Body of pancreas (tissue), 4 donors: ENCODE results near the gene TLL2. TPM values are rescaled to one million over a fixed set of nuclear protein-coding genes. Genes with fewer than 3 reads are reported as not detected.

ENCODE experiments used
- ATAC-seq: fragments of 150-250 bp; one replicate; pipeline ENCODE4 v1.9.1; 2016
- DNase-seq, 4 donors: peaks; one replicate each; pipeline ENCODE4 v3.0.0-alpha.2; 2019
- H3K27ac ChIP-seq, 4 donors: fragments of 200-600 bp; sonication (generic); 1 replicate in 3 of 4; 2 replicates in 1 of 4; pipeline versions ENCODE4 v1.5.1 to v1.6.1; 2016 to 2019; ENCODE audit warnings: mild to moderate bottlenecking in 1 of 4, mixed read lengths in 1 of 4, moderate library complexity in 1 of 4
- H3K27me3 ChIP-seq, 2 donors: fragments of 200-600 bp; sonication (generic); one replicate each; pipeline ENCODE4 v1.6.0; 2016; ENCODE audit warnings: mild to moderate bottlenecking in 1 of 2
- H3K36me3 ChIP-seq, 2 donors: fragments of 200-600 bp; sonication (generic); replicated peaks in 1 of 2; 2 replicates each; pipeline ENCODE4 v1.5.1; 2016; ENCODE audit warnings: low read depth in 2 of 2; ENCODE audit not compliant: insufficient read depth in 1 of 2
- H3K4me1 ChIP-seq: fragments of 200-600 bp; sonication (generic); one replicate; pipeline ENCODE4 v1.6.0; 2016
- H3K4me3 ChIP-seq, 2 donors: fragments of 200-600 bp; sonication (generic); 1 replicate in 1 of 2; 2 replicates in 1 of 2; pipeline ENCODE4 v1.5.1; 2016 to 2019
- H3K9me3 ChIP-seq, 3 donors: fragments of 200-600 bp; sonication (generic); 1 replicate in 2 of 3; 2 replicates in 1 of 3; pipeline ENCODE4 v1.5.1; 2016
- CTCF ChIP-seq, 7 experiments: fragments of 450-650 bp in 4 of 7; fragments of 200-600 bp in 3 of 7; sonication (generic) in 3 of 7; IDR thresholded peaks; one replicate each; pipeline ENCODE4 v1.5.1; 2016 to 2019; ENCODE audit warnings: antibody characterized with exemption in 7 of 7
- POLR2A ChIP-seq, 3 donors: fragments of 450-650 bp; IDR thresholded peaks; one replicate each; pipeline ENCODE4 v1.6.1; 2016; ENCODE audit warnings: antibody characterized with exemption in 3 of 3, mild to moderate bottlenecking in 2 of 3
- WGBS, 2 donors: methylation state at CpG; one replicate each; pipeline ENCODE4 v1.1.5; 2017; 5-methylcytosine and 5-hydroxymethylcytosine counted together
- intact Hi-C: fragments of 100-400 bp; cut with DNase I; formaldehyde crosslinking; loops from one replicate; pipeline ENCODE4 v1.15.1; 2023
- total RNA-seq, 2 donors: library from RNA; depleted of rRNA; stranded (reverse); fragments of >200 nt; gene quantifications; one replicate each; pipeline ENCODE4 v1.1.0, GENCODE V29; 2016

Gene TLL2
- total RNA-seq, 2 donors from 2014 or later = not detected

GRCh38 chr10:96374985-96375830 is 138.5 kb downstream of the TLL2 start:
- Histone ChIP-seq H3K4me3 (no peak overlapping the region), H3K27ac (no peak overlapping the region), H3K4me1 (peaks cover 11% of the 10 kb centered on the region), H3K9me3 (no peaks in the 10 kb centered on the region), H3K36me3 (no peaks in the 10 kb centered on the region), H3K27me3 (no peaks in the 10 kb centered on the region)
- intact Hi-C loops = loop anchor here (5.0 kb wide), 1 partner anchor 137 kb away; the partner anchor contains the start of gene TLL2
- ATAC-seq = peak; percentile 93
- no peak for TF ChIP-seq POLR2A (IDR thresholded peaks at IDR 0.05)
- TF ChIP-seq CTCF (IDR thresholded peaks at IDR 0.05) = peak; percentile 89 to 99 (median 98)
- 6 to 7% methylated on average over 34 to 36 of the region's 36 CpGs for WGBS, 2 donors
- peak; percentile 88 to 92 (median 90) for DNase-seq

- H3K36me3 ChIP-seq = no peaks in the 10 kb centered on the region
- no peak for DNase-seq
- intact Hi-C loops = no loop called here
- H3K27me3 ChIP-seq = no peaks in the 10 kb centered on the region
- peaks cover 11% of the 10 kb centered on the region for H3K4me1 ChIP-seq
- H3K9me3 ChIP-seq = no peaks in the 10 kb centered on the region
- no peak overlapping the region for H3K4me3 ChIP-seq
- TF ChIP-seq POLR2A (IDR thresholded peaks at IDR 0.05) (no peak), CTCF (IDR thresholded peaks at IDR 0.05) (no peak)
- no peak overlapping the region for H3K27ac ChIP-seq
- no peak for ATAC-seq
- 19 to 23% methylated on average over 9 of the region's 9 CpGs for WGBS, 2 donors
Measured at GRCh38 chr10:96374639-96374984, 139.1 kb downstream of the TLL2 start.

GRCh38 chr10:96374004-96374403 is 139.7 kb downstream of the TLL2 start:
- WGBS, 2 donors = 85 to 88% methylated on average over 5 of the region's 5 CpGs
- no peak for ATAC-seq
- intact Hi-C loops = no loop called here

GRCh38 chr10:96371356-96371755 is 142.4 kb downstream of the TLL2 start:
- TF ChIP-seq CTCF (IDR thresholded peaks at IDR 0.05) = no peak
- TF ChIP-seq POLR2A (IDR thresholded peaks at IDR 0.05) = no peak
- ATAC-seq = no peak
- no peak for DNase-seq
- Histone ChIP-seq H3K4me3 (no peak overlapping the region), H3K4me1 (peaks cover 11% of the 10 kb centered on the region), H3K36me3 (no peaks in the 10 kb centered on the region), H3K27me3 (no peaks in the 10 kb centered on the region), H3K27ac (no peak overlapping the region), H3K9me3 (no peaks in the 10 kb centered on the region)
- intact Hi-C loops = no loop called here
- WGBS, 2 donors = 73 to 79% methylated on average over 7 to 11 of the region's 11 CpGs

More at GRCh38 chr10:96374004-96374403, 139.7 kb downstream of the TLL2 start:
- Histone ChIP-seq H3K36me3 (no peaks in the 10 kb centered on the region), H3K4me1 (peaks cover 11% of the 10 kb centered on the region), H3K4me3 (no peak overlapping the region), H3K27me3 (no peaks in the 10 kb centered on the region), H3K9me3 (no peaks in the 10 kb centered on the region), H3K27ac (no peak overlapping the region)
- no peak for DNase-seq
- TF ChIP-seq CTCF (IDR thresholded peaks at IDR 0.05) (no peak), POLR2A (IDR thresholded peaks at IDR 0.05) (no peak)
